Measurements from ENCODE around the gene HSP90AA1.
"Not testable (repeated sequence)": the region's sequence is repeated elsewhere in the genome, so short reads cannot be mapped to it uniquely, and the experiment has no call there.

HSP90AA1 gene

DNA sequence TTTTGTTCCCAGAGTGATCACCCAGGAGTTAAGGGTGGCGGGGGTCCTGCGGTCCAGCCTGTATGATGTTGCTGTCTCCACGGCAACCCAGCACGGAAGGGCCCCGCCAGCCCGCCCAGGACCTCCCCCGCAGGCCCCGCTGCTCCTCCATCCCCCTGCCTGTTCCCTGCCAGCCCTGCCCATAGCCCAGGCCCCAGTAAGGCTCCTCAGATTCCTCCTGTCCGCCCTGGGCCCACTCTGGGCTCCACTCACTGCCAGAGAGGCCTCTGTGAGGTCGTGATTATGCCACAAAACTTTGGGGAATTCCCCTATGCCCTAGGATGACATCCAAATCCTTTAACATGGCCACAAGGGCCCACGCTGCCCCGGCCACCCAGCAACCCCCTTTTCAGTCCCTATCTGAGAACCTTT, 20.8 kb downstream of the HSP90AA1 start:
- no peak for DNase-seq (ENCODE audit: low read depth)

DNA sequence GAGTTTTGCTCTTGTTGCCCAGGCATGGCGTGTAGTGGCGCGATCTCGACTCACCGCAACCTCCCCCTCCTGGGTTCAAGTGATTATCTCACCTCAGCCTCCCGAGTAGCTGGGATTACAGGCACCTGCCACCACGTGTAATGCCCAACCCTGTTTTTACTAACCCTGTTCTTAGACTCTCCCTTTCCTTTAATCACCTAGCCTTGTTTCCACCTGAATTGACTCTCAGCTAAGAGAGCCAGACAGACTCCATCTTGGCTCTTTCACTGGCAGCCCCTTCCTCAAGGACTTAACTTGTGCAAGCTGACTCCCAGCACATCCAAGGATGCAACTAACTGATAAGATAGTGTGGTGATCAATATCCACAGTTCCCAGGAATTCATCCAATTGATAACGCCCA, 22.3 kb downstream of the HSP90AA1 start:
- DNase-seq (ENCODE audit: low read depth) = not testable (repeated sequence)

DNA sequence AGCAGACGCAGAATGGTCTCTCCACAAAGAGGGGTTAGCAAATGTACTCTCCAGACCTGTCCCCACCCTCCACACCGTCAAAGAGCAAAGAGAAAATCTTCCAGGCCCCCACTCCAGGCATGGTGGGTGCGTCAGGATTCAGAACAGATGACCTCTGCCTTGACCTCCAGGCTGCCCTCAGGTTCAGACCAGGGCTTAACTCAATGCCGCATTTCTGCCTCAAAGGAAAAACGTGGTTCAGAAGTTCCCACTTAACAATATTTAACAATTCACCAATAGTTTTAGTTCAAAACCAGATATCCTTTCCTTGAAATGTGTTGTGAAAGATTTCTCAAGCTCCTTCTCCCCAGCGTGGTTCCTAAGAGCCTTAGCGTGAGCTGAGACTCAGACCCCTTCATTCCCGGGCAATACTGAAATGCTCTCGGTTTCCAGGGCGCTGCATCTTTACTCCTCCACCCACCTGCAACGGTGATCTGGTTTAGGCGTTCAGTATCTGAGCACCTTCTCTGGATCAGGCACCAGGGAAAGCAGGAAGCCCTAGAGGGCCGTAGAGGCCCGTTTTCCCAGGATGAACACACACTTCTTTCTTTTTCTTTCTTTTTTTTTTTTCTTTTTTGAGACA, 22.9 kb downstream of the HSP90AA1 start:
- no peak for DNase-seq (ENCODE audit: low read depth)

DNA sequence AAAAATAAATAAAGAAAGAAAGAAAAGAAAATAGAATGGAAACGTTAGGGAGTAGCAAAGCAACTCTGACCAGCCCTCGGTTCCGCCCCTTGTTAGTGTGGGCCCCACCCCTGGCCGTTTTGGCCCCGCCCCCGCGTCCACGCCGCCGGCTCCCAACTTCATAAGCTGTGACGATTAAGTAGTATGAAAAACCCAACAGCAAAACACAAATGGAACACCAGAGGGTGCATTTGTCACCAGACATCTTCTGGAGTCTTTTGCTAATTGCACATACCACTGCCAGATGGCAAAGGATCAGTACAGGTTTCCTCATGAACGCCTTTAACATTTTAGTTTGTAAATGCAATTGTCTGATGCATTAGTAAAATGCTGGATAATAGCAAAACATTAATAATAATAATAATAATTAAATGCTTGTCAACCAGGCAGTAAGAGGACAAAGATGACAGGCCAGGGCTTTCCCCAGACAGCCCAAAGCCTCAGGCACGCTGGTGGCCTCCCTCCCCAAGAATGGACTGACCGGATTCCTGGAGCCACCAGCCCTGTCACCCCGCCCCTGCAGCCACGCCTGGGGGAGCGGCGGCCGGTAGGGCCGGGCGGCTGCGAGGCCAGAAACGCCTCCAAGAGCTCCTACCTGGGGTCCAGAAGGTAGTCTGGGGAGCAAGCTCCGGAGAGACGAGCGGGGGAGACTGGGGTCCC, 23.6 kb downstream of the HSP90AA1 start:
- peak; percentile 58 for DNase-seq (ENCODE audit: low read depth)

DNA sequence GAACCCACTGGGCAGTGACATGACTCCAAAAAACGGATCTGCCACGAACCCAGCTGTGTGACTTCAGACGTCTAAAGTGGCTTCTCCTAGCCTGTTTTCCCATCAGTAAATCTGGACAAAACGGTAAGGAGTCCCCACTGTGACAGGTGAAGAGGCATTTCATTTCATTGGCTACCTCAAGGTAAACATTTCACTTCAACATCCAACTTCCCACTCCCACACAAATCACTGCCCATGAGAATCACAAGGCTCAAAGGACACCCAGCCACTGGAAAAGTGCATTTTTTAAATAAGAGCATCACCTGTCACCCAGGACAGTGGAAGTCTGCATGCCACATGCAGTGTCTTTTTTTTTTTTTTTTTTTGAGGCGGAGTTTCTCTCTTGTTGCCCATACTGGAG, 27.9 kb downstream of the HSP90AA1 start:
- no peak for DNase-seq (ENCODE audit: low read depth)

DNA sequence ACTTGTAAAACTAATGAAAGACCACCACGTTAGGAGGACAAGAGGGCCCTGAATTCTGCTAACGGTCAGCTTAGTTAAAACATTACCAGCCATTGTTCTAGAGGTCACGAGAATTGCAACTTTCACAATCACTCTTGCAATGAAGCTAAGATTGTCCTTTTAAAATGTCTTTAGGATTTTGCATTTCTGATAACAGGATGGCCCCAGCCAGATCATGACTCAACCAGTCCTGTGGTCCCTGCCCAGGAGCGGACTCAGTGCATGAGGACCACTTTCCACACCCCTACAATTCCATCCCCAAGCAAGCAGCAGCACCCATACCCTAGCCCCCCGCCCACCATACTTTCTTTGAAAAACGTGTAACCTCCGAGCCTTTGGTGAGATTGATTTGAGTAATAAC, 28.7 kb downstream of the HSP90AA1 start:
- no peak for DNase-seq (ENCODE audit: low read depth)

DNA sequence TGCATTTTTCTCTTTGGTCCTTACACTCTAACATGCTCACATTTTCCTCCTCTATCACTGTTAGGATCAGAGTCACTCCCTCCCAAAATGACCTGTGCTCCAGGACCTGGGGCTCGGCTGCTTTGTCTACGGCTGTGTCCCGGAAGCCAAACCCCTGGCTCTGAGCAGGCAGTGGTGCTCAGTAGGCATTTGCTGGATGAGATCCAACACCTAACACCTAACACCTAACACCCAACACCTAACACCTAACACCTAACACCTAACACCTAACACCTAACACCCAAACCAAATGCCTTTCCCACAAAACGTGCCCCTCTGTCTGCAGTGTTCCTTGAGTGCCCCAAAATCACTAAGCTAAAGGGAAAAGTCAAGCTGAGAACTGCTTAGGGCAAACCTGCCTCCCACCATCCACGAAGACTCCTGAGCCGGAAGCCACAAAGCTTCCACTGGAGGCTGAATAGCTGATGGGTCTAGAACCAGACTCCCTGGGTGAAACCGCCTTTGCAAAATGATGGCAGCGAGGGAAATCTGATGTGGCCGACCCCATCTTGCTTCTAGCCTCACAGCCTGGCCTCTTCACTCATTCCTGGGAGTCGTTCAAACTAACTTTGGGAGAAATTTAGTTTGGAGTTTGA, 29.2 kb downstream of the HSP90AA1 start:
- no peak for DNase-seq (ENCODE audit: low read depth)

DNA sequence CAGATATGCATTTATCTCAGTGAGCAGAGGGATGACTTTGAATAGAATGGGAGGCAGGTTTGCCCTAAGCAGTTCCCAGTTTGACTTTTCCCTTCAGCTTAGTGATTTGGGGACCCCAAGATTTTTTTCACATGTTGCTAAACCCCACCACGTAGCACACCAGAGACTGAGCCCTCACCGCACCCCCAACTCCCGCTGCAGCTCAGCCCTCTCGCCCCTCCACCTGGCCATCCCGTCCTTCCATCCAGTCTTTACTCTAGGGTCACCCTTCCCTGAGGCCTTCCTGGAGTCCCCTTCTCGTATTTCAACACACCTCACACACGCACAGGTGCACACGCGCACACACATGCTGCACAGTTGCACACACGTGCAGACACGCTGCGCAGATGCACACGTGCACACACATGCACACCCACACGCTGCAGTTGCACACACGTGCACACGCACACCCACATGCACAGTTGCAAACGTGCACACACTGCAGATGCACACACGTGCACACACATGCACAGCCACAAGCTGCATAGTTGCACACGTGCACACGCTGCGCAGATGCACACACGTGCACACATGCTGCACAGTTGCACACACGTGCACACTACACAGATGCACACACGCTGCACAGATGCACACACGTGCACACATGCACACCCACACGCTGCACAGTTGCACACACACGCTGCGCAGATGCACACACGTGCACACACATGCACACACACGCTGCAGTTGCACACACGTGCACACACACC, 30.0 kb downstream of the HSP90AA1 start:
- no peak for DNase-seq (ENCODE audit: low read depth)

DNA sequence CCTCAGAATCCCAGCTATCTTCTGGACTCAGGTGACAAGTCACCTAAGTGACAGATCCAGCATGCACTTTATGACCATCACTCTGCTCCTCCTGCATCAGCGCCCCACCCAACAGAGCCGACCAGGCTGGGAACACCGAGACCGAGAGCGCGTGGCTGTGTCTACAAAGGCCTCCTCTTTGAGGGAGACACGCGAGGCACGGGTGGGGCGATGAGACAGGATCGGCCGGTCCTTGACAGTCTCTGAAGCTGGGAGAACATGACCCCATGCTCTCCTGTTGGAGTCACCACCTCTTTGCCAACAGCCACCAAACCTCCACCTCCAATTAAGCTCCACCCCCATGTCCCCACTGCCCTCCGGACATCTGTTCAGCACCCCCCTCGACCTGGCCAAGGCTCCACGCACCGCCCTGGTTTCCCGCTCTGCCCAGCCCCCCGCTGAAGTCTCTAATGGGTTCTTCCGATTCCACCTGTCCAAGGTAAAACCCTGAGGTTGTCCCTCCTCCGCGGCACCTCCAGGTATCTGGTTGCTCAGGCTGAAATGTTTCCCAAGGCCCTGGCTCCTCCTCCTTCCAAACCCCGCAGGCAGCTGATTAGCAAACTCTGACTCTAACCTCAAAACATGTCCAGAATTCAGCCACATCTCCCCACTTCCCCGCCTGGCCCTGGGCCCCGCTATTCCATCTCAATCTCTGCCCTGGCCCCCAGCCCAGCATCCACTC, 31.5 kb downstream of the HSP90AA1 start:
- DNase-seq (ENCODE audit: low read depth) = no peak

DNA sequence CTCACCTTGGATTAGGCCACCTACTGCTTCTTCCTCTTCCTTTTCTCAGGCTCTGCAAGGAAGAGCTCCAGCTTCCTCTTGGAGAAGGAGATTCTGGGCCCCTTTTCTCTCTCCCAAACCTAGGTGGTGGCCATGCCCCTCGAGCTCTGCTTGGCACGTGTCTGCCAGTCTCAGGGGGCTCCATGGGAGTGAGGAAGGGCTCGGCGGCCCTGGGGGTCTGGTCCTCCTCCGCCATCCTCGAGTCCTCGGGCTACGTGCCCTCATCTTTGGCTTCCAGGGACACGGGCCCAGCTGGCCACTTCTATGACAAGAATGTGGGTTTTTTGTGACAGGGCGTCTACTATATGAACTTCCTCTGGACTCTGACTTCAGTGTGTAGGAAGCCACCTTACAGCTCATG, 34.3 kb downstream of the HSP90AA1 start:
- no peak for DNase-seq (ENCODE audit: low read depth)

DNA sequence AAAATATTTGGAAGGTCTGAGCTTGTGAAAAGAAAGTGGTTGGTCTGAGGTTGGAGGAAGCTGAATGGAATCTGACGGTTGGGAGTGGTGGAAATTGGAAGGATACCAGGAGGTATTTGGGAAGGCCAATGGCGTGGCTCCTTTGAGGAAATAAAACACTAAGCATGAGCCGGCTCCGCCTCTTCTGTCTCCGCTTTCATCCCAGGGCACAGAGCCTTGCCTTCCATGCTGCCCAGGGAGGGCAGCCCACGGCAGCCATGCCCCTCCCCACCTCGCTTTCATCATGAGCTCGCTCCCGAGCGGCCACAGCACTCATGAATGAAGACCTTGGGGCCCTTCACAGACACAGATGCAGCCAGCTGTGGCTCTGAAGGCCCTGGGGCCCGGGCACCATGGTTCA, 36.2 kb downstream of the HSP90AA1 start:
- no peak for DNase-seq (ENCODE audit: low read depth)

DNA sequence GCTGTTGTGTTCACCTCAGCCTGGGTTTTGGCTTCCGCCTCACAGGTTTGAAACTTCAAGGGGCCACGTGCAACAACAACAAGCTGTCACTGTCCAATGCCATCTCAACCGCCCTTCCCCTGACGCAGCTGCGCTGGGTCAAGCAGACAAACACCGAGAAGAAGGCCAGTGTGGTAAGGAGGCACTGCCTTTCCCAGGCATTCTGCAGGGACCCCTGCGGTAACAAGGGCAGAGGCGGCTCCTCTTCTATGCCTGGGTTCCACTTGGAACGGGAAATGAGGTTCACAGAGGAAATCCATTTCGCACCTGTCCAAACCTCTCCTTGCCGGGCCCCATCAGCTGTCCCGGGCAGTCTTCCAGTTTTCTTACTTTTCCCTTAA, 36.8 kb downstream of the HSP90AA1 start:
- no peak for DNase-seq (ENCODE audit: low read depth)

DNA sequence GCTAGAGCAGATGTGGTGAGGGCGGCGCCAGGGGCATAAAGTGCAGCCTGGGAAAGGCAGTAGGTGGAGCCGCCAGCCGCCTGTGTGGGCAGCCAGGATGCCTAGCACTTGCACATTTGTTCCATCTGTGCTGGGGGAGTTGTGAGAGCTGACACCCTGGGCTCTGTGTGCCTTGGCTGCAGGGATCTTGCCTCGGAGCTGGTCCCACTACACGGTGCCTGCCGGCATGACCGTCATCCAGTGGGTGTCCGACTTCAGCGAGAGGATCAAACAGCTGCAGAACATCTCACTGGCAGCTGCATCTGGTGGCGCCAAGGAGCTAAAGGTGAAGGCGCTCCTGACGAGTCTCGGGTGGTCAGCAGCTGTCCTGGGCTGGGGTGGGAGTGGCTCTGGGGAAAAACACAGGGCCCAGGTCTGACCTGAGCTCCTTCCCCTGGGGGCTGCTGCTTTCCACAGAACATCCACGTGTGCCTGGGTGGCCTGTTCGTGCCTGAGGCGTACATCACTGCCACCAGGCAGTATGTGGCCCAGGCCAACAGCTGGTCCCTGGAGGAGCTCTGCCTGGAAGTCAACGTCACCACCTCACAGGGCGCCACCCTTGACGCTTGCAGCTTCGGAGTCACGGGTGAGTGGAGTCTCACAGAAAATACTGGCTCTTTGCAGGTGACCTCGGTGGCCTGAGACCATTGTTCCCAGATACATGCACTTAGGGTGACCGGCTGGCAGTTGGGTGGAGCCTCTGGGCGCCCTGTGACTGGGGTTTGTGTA, 37.4 kb downstream of the HSP90AA1 start:
- no peak for DNase-seq (ENCODE audit: low read depth)

DNA sequence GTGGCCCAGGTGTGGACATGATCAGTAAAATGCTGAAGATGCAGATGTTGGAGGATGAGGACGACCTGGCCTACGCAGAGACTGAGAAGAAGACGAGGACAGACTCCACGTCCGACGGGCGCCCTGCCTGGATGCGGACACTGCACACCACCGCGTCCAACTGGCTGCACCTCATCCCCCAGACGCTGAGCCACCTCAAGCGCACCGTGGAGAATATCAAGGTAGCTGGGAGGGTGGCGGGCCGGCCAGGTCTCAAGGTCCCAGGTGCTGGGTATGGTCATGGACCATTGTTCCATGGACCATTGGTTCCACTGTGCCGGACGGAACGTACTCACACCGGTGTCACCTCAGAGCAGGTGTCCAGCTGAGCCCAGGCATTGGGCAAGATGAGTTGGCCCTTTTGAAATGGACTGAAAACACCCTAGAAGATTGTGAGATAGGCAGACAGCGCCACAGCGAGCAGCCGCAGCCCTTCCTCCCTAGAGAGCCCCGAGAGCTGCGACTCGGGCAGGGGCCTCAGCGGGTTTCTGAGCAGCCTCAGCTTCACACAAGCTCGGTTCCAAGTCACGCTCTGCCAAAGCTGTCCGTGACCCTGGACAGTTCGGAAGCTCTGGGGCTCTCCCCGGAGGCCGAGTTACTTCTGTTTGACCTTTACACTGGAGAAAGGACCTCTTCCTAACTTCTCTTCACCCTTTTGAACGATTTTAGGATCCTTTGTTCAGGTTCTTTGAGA, 38.9 kb downstream of the HSP90AA1 start:
- DNase-seq (ENCODE audit: low read depth) = no peak

DNA sequence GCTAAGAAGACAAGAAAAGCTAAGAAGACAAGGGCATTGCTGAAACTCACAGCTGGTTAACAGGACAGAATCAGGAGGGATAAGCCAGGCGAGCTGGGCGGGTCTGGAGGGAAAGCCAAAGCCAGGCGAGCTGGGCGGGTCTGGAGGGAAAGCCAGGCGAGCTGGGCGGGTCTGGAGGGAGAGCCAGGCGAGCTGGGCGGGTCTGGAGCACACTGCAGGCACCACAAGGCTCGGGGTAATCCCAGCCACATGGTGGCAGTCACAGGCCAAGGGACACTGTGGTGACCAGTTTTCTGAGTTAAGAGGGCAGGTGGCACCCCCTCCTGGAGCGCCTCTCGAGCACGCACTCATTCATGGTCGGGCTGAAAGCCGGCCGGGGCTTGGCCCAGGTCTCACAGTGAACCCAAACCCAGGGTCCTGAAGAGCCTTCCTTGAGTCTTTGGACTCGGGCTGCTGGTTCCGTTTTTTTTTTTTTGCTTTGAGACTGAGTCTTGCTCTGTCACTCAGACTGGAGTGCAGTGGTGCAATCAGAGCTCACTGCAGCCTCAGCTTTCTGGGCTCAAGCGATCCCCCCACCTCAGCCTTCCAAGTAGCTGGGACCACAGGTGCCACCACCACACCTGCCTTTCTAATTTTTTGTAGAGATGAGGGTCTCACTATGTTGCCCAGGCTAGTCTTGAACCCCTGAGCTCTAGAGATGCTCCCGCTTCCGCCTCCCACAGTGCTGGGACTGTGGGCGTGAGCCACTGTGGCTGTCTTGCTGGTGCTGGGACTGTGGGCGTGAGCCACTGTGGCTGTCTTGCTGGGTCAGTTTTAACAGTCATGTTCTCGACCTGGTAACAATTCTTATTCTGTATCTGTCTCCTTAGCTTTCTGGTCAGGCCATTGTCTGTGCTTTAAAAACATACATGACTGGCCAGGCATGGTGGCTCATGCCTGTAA, 40.2 kb downstream of the HSP90AA1 start:
- DNase-seq (ENCODE audit: low read depth) = no peak

DNA sequence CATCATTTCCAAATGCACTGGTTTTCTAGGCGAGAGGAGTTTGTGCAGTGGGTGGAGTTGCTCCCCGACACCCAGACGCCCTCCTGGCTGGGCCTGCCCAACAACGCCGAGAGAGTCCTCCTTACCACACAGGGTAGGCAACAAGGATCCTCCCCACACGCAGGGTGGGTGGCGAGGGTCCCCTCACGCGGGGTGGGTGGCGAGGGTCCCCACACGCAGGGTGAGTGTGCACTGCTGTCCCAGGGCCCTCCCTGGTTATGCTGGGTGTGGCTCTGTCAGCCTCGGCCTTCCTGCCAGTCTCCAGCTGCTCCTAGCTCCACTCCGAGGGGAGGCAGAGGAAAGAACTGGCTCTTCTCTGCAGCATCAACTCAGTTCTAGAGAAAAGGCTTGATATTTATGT, 42.3 kb downstream of the HSP90AA1 start:
- no peak for DNase-seq (ENCODE audit: low read depth)

DNA sequence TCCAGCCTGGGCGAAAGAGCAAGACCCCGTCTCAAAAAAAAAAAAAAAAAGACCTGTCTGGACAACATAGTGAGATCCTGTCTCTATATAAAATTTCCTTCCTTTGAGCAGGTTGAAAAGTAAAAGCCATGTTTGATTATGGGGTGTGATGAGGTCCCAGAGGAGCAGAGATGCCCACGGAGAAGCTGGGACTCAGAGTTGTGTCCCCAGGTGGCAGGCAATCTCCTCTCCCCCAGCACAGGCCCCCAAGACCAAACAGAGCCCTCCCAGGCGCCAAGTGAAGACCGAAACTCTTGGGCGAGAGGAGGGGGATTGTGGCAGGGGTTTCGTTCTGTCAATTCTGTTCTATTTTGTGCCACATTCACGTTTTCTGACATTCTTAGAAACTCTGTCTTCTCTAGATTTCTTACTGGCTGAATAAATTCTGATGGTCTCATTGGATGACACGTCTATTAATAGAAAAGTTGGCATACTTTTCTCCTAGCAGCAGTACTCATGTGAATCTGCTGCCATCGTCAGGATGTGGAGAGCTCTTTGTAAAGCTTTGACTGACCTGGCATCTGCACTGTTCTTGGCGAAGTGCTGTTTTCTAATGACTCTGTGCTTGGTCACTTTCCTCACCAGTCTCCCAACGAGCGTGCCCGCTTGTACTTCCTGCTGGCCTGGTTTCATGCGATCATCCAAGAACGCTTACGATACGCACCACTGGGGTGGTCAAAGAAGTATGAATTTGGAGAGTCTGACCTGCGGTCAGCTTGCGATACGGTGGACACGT, 43.4 kb downstream of the HSP90AA1 start:
- no peak for DNase-seq (ENCODE audit: low read depth)

DNA sequence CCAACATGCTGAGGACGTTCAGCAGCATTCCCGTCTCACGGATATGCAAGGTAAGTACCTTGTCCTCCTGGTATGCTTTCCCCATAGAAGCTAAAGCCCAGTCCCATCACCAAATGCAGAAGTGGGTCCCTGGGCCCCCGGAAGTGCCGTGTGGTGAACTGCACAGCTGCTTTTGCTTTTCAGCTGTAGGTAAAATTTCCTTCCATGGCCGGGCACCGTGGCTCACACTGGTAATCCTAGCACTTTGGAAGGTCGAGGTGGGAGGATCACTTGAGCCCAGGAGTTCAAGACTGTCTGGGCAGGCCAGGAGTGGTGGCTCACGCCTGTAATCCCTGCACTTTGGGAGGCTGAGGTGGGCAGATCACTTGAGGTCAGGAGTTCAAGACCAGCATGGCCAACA, 44.1 kb downstream of the HSP90AA1 start:
- DNase-seq (ENCODE audit: low read depth) = no peak

DNA sequence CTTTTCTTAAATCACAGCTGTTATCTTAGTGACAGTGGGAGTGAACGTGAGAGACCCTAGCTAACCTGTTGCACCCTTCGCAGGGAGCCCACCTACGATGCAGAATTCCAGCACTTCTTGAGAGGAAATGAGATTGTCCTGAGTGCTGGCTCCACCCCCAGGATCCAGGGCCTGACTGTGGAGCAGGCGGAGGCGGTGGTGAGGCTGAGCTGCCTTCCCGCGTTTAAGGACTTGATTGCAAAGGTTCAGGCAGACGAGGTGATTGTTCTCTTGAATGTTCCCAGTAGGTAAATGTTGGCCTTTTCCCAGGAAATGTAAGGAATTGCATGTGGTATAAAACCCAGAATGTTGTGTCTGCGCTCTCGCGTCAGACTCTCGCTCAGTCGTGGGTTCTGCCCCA, 46.7 kb downstream of the HSP90AA1 start:
- DNase-seq (ENCODE audit: low read depth) = no peak

Measured in activated T-helper 9 cell treated with anti-CD3 and anti-CD28 coated beads, Interleukin-2, amount 50 U/mL, for 16 hours (primary cell).